Measurements from ENCODE around the gene KMT5B. TPM values are rescaled to one million over a fixed set of nuclear protein-coding genes. Genes with fewer than 3 reads are reported as not detected.

The KMT5B gene
- total and polyA plus RNA-seq, 2 of the 4 experiments (the other 2 are of a cell fraction), result 11.2 to 13.4 TPM

DNA sequence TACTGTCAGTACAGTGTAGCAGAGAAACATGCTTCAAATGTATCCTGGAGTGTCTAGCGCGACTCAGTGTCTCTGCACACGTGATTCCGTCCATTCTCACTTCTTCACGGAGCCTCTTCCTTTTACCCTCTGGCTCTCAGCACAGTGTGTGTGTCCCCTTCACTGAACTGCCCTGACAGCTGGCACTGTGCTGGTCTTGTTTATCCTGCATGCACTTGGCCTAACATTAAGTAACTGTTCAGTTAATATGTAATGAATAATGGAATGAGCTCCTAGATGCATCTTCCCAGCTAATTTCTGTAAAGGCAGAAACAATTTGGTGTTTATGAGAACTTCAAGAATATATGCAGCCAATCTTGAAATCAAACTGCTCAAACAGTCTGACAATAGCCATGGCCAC lies 44.4 kb downstream of the KMT5B start:
- no peak overlapping the region for H3K14ac ChIP-seq (replicated peaks; ENCODE audit: low read depth, low read length)
- H3K56ac ChIP-seq (ENCODE audit: extremely low read depth, insufficient read depth, low read length), result no peak overlapping the region
- no peak overlapping the region for H3K27ac ChIP-seq (ENCODE audit: insufficient read depth, low read length)
- in situ Hi-C loops (cut with MboI; ENCODE audit: low sequenced_read_pairs), result no loop called here
- no peaks in the 10 kb centered on the region for H3K4me1 ChIP-seq (ENCODE audit: control insufficient read depth, insufficient read depth, low read length)
- no peak overlapping the region for H3K23ac ChIP-seq (ENCODE audit: low read depth, low read length)
- H3K4me3 ChIP-seq (ENCODE audit: insufficient read depth, low read depth, low read length), result no peak overlapping the region
- no peak overlapping the region for H4K5ac ChIP-seq (ENCODE audit: low read depth, low read length)
- no TSS peak for BruUV-seq (replicated peaks)
- H3K9me1 ChIP-seq (ENCODE audit: insufficient read depth, low read length), result peaks cover 8% of the 10 kb centered on the region; the same call in 1 of the 2 replicates
- no peak overlapping the region for H2BK15ac ChIP-seq (ENCODE audit: low read depth, low read length)
- no peaks in the 10 kb centered on the region; the same call in 1 of the 2 replicates for H4K20me1 ChIP-seq (ENCODE audit: insufficient read depth, low read length)
- no peak overlapping the region for H2BK5ac ChIP-seq (ENCODE audit: low read depth, low read length, poor library complexity, severe bottlenecking)
- H2BK120ac ChIP-seq (ENCODE audit: low read depth, low read length), result no peak overlapping the region
- intact Hi-C loops (cut with micrococcal nuclease), result no loop called here
- H3K4ac ChIP-seq (ENCODE audit: low read depth, low read length), result no peak overlapping the region
- dilution Hi-C loops (cut with HindIII; ENCODE audit: low sequenced_read_pairs, unreplicated experiment), result no loop called here
- no peak for DNase-seq
- 100% methylated on average over 2 of the region's 5 CpGs; no CpG with 5 or more reads in 1 of the 2 experiments for WGBS, 2 experiments (ENCODE audit: extremely low coverage in 2 of 2, insufficient read length in 1 of 2)
- H3K18ac ChIP-seq (ENCODE audit: low read depth, low read length), result no peak overlapping the region
- no peak for ATAC-seq (ENCODE audit: low read depth)
- no peak for TF ChIP-seq POLR2A (IDR thresholded peaks at IDR 0.05; ENCODE audit: low read depth, low read length)
- no peak for TF ChIP-seq NFE2L2 (IDR thresholded peaks at IDR 0.05; ENCODE audit: low read depth, low read length)
- no peak overlapping the region for H4K8ac ChIP-seq (ENCODE audit: low read depth in 2 of 2, low read length in 2 of 2)
- no peak overlapping the region for H2AK9ac ChIP-seq (replicated peaks; ENCODE audit: low read depth, low read length, poor library complexity)
- H2AK5ac ChIP-seq (ENCODE audit: low read depth, low read length), result no peak overlapping the region
- ChIA-PET CTCF (no interaction called here), POLR2A (ENCODE audit: unreplicated experiment) (interaction anchor here (0.5 kb wide), 1 partner anchor 134 kb away, joined by 3 read pairs; no protein-coding TSS in a partner anchor)
- peaks cover 46% of the 10 kb centered on the region for H3K36me3 ChIP-seq (ENCODE audit: control insufficient read depth, insufficient read depth, low read length)
- no peaks in the 10 kb centered on the region for H3K9me3 ChIP-seq (ENCODE audit: control insufficient read depth, insufficient read depth, low read length)
- H3K79me1 ChIP-seq (ENCODE audit: low read depth in 1 of 2, low read length in 2 of 2), result peaks cover 0 to 6% of the 10 kb centered on the region in 2 experiments; a peak in 2 of 4 replicates
- no peak overlapping the region for H2BK20ac ChIP-seq (ENCODE audit: low read depth, low read length)
- no peak overlapping the region for H3K4me2 ChIP-seq (ENCODE audit: low read depth, low read length)
- H3K9ac ChIP-seq (ENCODE audit: low read depth, low read length), result no peak overlapping the region
- no peak overlapping the region for H2AFZ ChIP-seq (replicated peaks; ENCODE audit: low read length, poor library complexity)
- H3K27me3 ChIP-seq (ENCODE audit: control insufficient read depth, insufficient read depth, low read length), result no peaks in the 10 kb centered on the region
- no peak overlapping the region for H4K91ac ChIP-seq (ENCODE audit: insufficient read depth, low read depth, low read length)

All from IMR-90 (cell line).